K562 (cell line): ENCODE measurements around the gene RBM20. TPM values are rescaled to one million over a fixed set of nuclear protein-coding genes. Genes with fewer than 3 reads are reported as not detected.

Experiments
- ATAC-seq: fragments of 200-7000 bp; cut with Tn5 transposase; 3 replicates; pipeline ENCODE4 v1.9.1; 2020; ENCODE audit warnings: moderate library complexity
- BruUV-seq: library from RNA; stranded (reverse); fragments of 400-500 nt; replicated peaks from 2 replicates; lab custom pipeline; 2021; lab: Mats Ljungman, UMichigan
- CTCF ChIA-PET: fragments of 300-600 bp; formaldehyde crosslinking; extraction: SDS; loops from one replicate; lab custom pipeline; 2021; ENCODE audit warnings: low intra/inter-chr PET ratio; lab: Yijun Ruan, JAX
- POLR2A ChIA-PET: fragments of 300-600, 350-650 bp; sonication (Branson Sonifier 250); formaldehyde crosslinking; extraction: SDS; loops from one replicate; lab custom pipeline; 2021; ENCODE audit warnings: antibody characterized with exemption, inconsistent platforms; lab: Yijun Ruan, JAX
- DNase-seq, 4 experiments: peaks; one replicate each; pipeline versions ENCODE4 v3.0.0 to v3.0.0-alpha.2; 2011 to 2018; ENCODE audit warnings: low spot score in 3 of 4, mixed read lengths in 3 of 4; ENCODE audit errors: extremely low read depth in 1 of 4
- FAIRE-seq: peaks from 2 replicates; lab custom pipeline; 2011; peaks lifted over from hg19 to GRCh38; lab: Jason Lieb, UNC
- H2AFZ ChIP-seq: 2 replicates; pipeline ENCODE4 v1.6.0; 2011; ENCODE audit warnings: low read depth, low read length, control low read depth, inconsistent platforms
- H3K27ac ChIP-seq: fragments of 200-600 bp; 3 replicates; pipeline ENCODE4 v1.8.0; 2011; ENCODE audit warnings: low read depth, mild to moderate bottlenecking, control low read depth, inconsistent platforms, low read length, moderate library complexity, mixed read lengths; ENCODE audit errors: extremely low read depth
- H3K27me3 ChIP-seq, 2 experiments: fragments of 300-600 bp in 1 of 2; 2 replicates in 1 of 2; 3 replicates in 1 of 2; pipeline versions ENCODE4 v1.6.0 to v1.8.0; 2011; ENCODE audit warnings: inconsistent platforms in 2 of 2, low read length in 2 of 2, mild to moderate bottlenecking in 1 of 2, mixed read lengths in 1 of 2, moderate library complexity in 1 of 2; ENCODE audit not compliant: control insufficient read depth in 2 of 2, insufficient read depth in 2 of 2
- H3K36me3 ChIP-seq: fragments of 300-600 bp; 3 replicates; pipeline ENCODE4 v1.8.0; 2011; ENCODE audit warnings: mild to moderate bottlenecking, low read length, inconsistent platforms; ENCODE audit not compliant: control insufficient read depth, insufficient read depth
- H3K4me1 ChIP-seq, 2 experiments: fragments of 200-600 bp in 1 of 2; replicated peaks in 1 of 2; 2 replicates in 1 of 2; 3 replicates in 1 of 2; pipeline versions ENCODE4 v1.5.1 to v1.8.0; 2011; ENCODE audit warnings: inconsistent platforms in 2 of 2, low read length in 2 of 2, mild to moderate bottlenecking in 1 of 2, mixed read lengths in 1 of 2, moderate library complexity in 1 of 2; ENCODE audit not compliant: control insufficient read depth in 2 of 2, insufficient read depth in 2 of 2
- H3K4me2 ChIP-seq: 2 replicates; pipeline ENCODE4 v1.6.1; 2011; ENCODE audit warnings: low read length, control low read depth, inconsistent platforms, mixed read lengths; ENCODE audit not compliant: insufficient read depth
- H3K4me3 ChIP-seq: fragments of 200-600 bp; sonication (generic), shearing (Covaris generic); 2 replicates; pipeline ENCODE4 v1.5.1; 2016; ENCODE audit warnings: control low read depth, inconsistent platforms
- H3K79me2 ChIP-seq: fragments of 200-600 bp; 3 replicates; pipeline ENCODE4 v1.8.0; 2011; ENCODE audit warnings: low read length, inconsistent platforms; ENCODE audit not compliant: control insufficient read depth, insufficient read depth
- H3K9ac ChIP-seq, 2 experiments: 2 replicates each; pipeline versions ENCODE4 v1.6.0 to v1.6.1; 2011; ENCODE audit warnings: low read depth in 2 of 2, low read length in 2 of 2, control low read depth in 1 of 2, inconsistent platforms in 1 of 2, mild to moderate bottlenecking in 1 of 2, mixed read lengths in 1 of 2; ENCODE audit not compliant: insufficient read depth in 1 of 2
- H3K9me1 ChIP-seq: one replicate; pipeline ENCODE4 v1.6.0; 2011; ENCODE audit warnings: inconsistent platforms, mild to moderate bottlenecking, low read length, moderate library complexity; ENCODE audit not compliant: control insufficient read depth, insufficient read depth
- H3K9me3 ChIP-seq: replicated peaks from 2 replicates; pipeline ENCODE4 v1.5.1; 2011; ENCODE audit warnings: low read depth, low read length, inconsistent platforms; ENCODE audit not compliant: control insufficient read depth, insufficient read depth
- H4K20me1 ChIP-seq: replicated peaks from 2 replicates; pipeline ENCODE4 v1.6.1; 2011; ENCODE audit warnings: low read length, inconsistent platforms, mixed read lengths; ENCODE audit not compliant: control insufficient read depth, insufficient read depth
- ATF7 ChIP-seq: fragments of 450-650 bp; IDR thresholded peaks from 2 replicates; pipeline ENCODE4 v1.7.1; 2014; ENCODE audit warnings: mild to moderate bottlenecking, moderate library complexity
- CBFA2T2 ChIP-seq: fragments of 450-650 bp; conservative IDR thresholded peaks from 2 replicates; pipeline ENCODE4 v1.6.1; 2017; ENCODE audit warnings: mild to moderate bottlenecking
- CEBPB ChIP-seq: fragments of 450-650 bp; IDR thresholded peaks from 2 replicates; pipeline ENCODE4 v1.6.1; 2016; ENCODE audit warnings: missing genetic modification characterization, missing compliant biosample characterization
- ELF4 ChIP-seq: fragments of 450-650 bp; formaldehyde crosslinking; IDR thresholded peaks from 2 replicates; pipeline ENCODE4 v1.4.0; 2022; ENCODE audit warnings: missing genetic modification characterization
- HMBOX1 ChIP-seq: sonication (generic); IDR thresholded peaks from 2 replicates; pipeline ENCODE4 v1.6.1; 2016
- NFE2L1 ChIP-seq: fragments of 450-650 bp; IDR thresholded peaks from 2 replicates; pipeline ENCODE4 v1.6.1; 2016; ENCODE audit warnings: missing genetic modification characterization, low read depth, mild to moderate bottlenecking, missing compliant biosample characterization, moderate library complexity, borderline replicate concordance
- NR0B1 ChIP-seq: fragments of 450-650 bp; IDR thresholded peaks from one replicate; pipeline ENCODE4 v1.6.1; 2018; ENCODE audit warnings: mild to moderate bottlenecking, moderate library complexity; ENCODE audit not compliant: partially characterized antibody
- RAD51 ChIP-seq: fragments of 450-650 bp; IDR thresholded peaks from 2 replicates; pipeline ENCODE4 v1.7.1; 2016; ENCODE audit warnings: low read depth, mild to moderate bottlenecking, borderline replicate concordance
- RFX7 ChIP-seq: fragments of 250-450 bp; sonication (Bioruptor Pico); IDR thresholded peaks from 2 replicates; pipeline ENCODE4 v1.5.1; 2021; ENCODE audit warnings: mild to moderate bottlenecking
- TEAD1 ChIP-seq, 2 experiments: fragments of 450-650 bp in 1 of 2; sonication (generic) in 1 of 2; formaldehyde crosslinking; IDR thresholded peaks; 2 replicates each; pipeline versions ENCODE4 v1.4.0 to v1.8.0; 2020 to 2022; ENCODE audit warnings: mild to moderate bottlenecking in 2 of 2, missing genetic modification reagents in 1 of 2
- TFAP4 ChIP-seq: sonication (generic); formaldehyde crosslinking; IDR thresholded peaks from 2 replicates; pipeline ENCODE4 v1.8.0; 2022; ENCODE audit warnings: missing genetic modification reagents, mild to moderate bottlenecking, moderate library complexity, borderline replicate concordance
- TFE3 ChIP-seq: fragments of 450-650 bp; formaldehyde crosslinking; IDR thresholded peaks from 2 replicates; pipeline ENCODE4 v1.4.0; 2020; ENCODE audit warnings: mild to moderate bottlenecking, mixed read lengths
- TOE1 ChIP-seq, 2 experiments: fragments of 450-650 bp in 1 of 2; sonication (generic) in 1 of 2; formaldehyde crosslinking in 1 of 2; IDR thresholded peaks; 2 replicates each; pipeline versions ENCODE4 v1.7.1 to v1.8.0; 2016 to 2022; ENCODE audit warnings: borderline replicate concordance in 2 of 2, mild to moderate bottlenecking in 2 of 2, antibody characterized with exemption in 1 of 2, inconsistent platforms in 1 of 2, low read depth in 1 of 2, missing genetic modification reagents in 1 of 2, moderate library complexity in 1 of 2
- USF2 ChIP-seq: sonication (generic); formaldehyde crosslinking; IDR thresholded peaks from 2 replicates; pipeline ENCODE4 v1.5.0; 2020; ENCODE audit warnings: missing genetic modification reagents
- ZKSCAN8 ChIP-seq: fragments of 200-800 bp; sonication (Bioruptor generic); IDR thresholded peaks from 2 replicates; pipeline ENCODE4 v1.6.1; 2016; ENCODE audit warnings: missing genetic modification characterization, missing compliant biosample characterization
- ZNF197 ChIP-seq: fragments of 200-800 bp; sonication (Bioruptor generic); IDR thresholded peaks from 2 replicates; pipeline ENCODE4 v1.6.1; 2016; ENCODE audit warnings: low read depth, missing genetic modification characterization, missing compliant biosample characterization
- WGBS: fragments of 100-300 bp; shearing (Covaris generic); methylation state at CpG from one replicate; pipeline ENCODE4 v1.1.6; 2016; ENCODE audit warnings: low coverage, mixed read lengths; ENCODE audit not compliant: insufficient coverage; ENCODE audit errors: missing lambda C conversion rate; 5-methylcytosine and 5-hydroxymethylcytosine counted together
- in situ Hi-C: fragments of 300-500 bp; cut with MboI; formaldehyde crosslinking; loops from 4 replicates; pipeline ENCODE4 v1.15.0; 2018; ENCODE audit warnings: inconsistent platforms, mixed read lengths
- intact Hi-C: fragments of 100-400 bp; cut with micrococcal nuclease; formaldehyde crosslinking; loops from 2 replicates; pipeline ENCODE4 v1.14.2; 2022
- polyA plus RNA-seq, 8 experiments: library from polyadenylated mRNA; depleted of rRNA in 4 of 8; stranded (reverse) in 5 of 8; unstranded in 3 of 8; fragments of >200 nt; fragmentation: Nextera tagmentation in 2 of 8; fragmentation: Illumina TruSeq in 1 of 8; extraction: Ambion mirVana in 2 of 8; extraction: Trizol in 1 of 8; gene quantifications; 2 replicates each; pipeline versions ENCODE4 v1.2.1 to v1.2.3, GENCODE V29; 2011 to 2014; ENCODE audit warnings: inconsistent platforms in 1 of 8, missing spikeins in 1 of 8
- total RNA-seq, 7 experiments: library from RNA; depleted of rRNA in 6 of 7; stranded (reverse); fragments of >200 nt in 6 of 7; fragmentation: Illumina TruSeq in 2 of 7; extraction: Trizol in 2 of 7; gene quantifications; 2 replicates each; pipeline versions ENCODE4 v1.2.1 to v1.2.3, GENCODE V29; 2011 to 2021; ENCODE audit warnings: low replicate concordance in 1 of 7

RBM20 gene
- total and polyA plus RNA-seq, 9 of the 15 experiments (the other 6 are each of a cell fraction or from before 2014, with no cell fraction given): 0.63 to 5.7 (median 3.2) TPM

- DNase-seq: peak in 1 of 4 experiments; percentile 35
- no peak overlapping the region for H3K9ac ChIP-seq
- peak; percentile 14; the same call in 1 of the 2 replicates for TF ChIP-seq ZKSCAN8 (CRISPR knock-in tag)
- 0 out of 2 replicates have a peak, but pooled peaks have one; percentile 6 for TF ChIP-seq CBFA2T2
- peak; percentile 25; the same call in 1 of the 2 replicates for TF ChIP-seq USF2 (CRISPR knock-in tag)
- peak; percentile 57 for TF ChIP-seq RAD51
- no peak for TF ChIP-seq NR0B1
- TF ChIP-seq TFAP4 (CRISPR knock-in tag): no peak
- TF ChIP-seq ELF4: peak; percentile 31; the same call in 1 of the 2 replicates
- TF ChIP-seq TOE1 (IDR thresholded peaks at IDR 0.05; ENCODE audit: borderline replicate concordance): peak; percentile 81; the same call in 1 of the 2 replicates
- TF ChIP-seq TOE1 (CRISPR knock-in tag; IDR thresholded peaks at IDR 0.05; ENCODE audit: borderline replicate concordance, low read depth): no peak
- 0 out of 4 replicates have a peak, but pooled peaks of 1 of the 2 experiments have one; percentile 33 for TF ChIP-seq TEAD1 (CRISPR knock-in tag; IDR thresholded peaks at IDR 0.05)
- peak; percentile 77 for TF ChIP-seq HMBOX1
- TF ChIP-seq CEBPB (tag): peak; percentile 33; the same call in 1 of the 2 replicates
- TF ChIP-seq ATF7: no peak
- 0 out of 2 replicates have a peak, but pooled peaks have one; percentile 39 for TF ChIP-seq ZNF197 (CRISPR knock-in tag)
- no peak for TF ChIP-seq NFE2L1
- TF ChIP-seq TFE3 (CRISPR knock-in tag): peak; percentile 96
- TF ChIP-seq RFX7 (CRISPR knock-in tag): no peak
Observed at GRCh38 chr10:110859973-110860376, 215.8 kb downstream of the RBM20 start.

More at GRCh38 chr10:110859973-110860376, 215.8 kb downstream of the RBM20 start:
- Histone ChIP-seq H3K36me3 (no peaks in the 10 kb centered on the region), H3K9me3 (0 out of 2 replicates have a peak, but pooled peaks cover 4% of the 10 kb centered on the region), H4K20me1 (no peaks in the 10 kb centered on the region), H3K4me1 (peaks cover 26 to 56% of the 10 kb centered on the region in 2 experiments), H3K4me2 (no peak overlapping the region), H2AFZ (peak overlapping the region; percentile 60), H3K27me3 (no peaks in the 10 kb centered on the region), H3K4me3 (no peak overlapping the region), H3K27ac (no peak overlapping the region; the same call in 2 of the 3 replicates), H3K9me1 (no peaks in the 10 kb centered on the region), H3K79me2 (no peaks in the 10 kb centered on the region)
- intact Hi-C loops (no loop called here), in situ Hi-C loops (no loop called here)
- WGBS: 13% methylated on average over 1 of the region's 1 CpG
- POLR2A ChIA-PET: no interaction called here
- CTCF ChIA-PET: no interaction called here
- ATAC-seq: no peak; the same call in 2 of the 3 replicates
- peak; percentile 57 for FAIRE-seq
- no TSS peak for BruUV-seq
